HepG2 (cell line): Measurements from ENCODE around the gene SYT7. TPM values are rescaled to one million over a fixed set of nuclear protein-coding genes. Genes with fewer than 3 reads are reported as not detected.

Source experiments
- HDAC6 ChIP-seq: fragments of 200-600 bp; sonication (generic); IDR thresholded peaks from 2 replicates; pipeline ENCODE4 v1.7.0; 2017; ENCODE audit warnings: mild to moderate bottlenecking, antibody characterized with exemption, low read length, low read depth
- IRF1 ChIP-seq: sonication (generic); formaldehyde crosslinking; IDR thresholded peaks from 2 replicates; pipeline ENCODE4 v1.4.0; 2020; ENCODE audit warnings: low read depth, mild to moderate bottlenecking, missing genetic modification reagents
- KDM5B ChIP-seq: sonication (generic); formaldehyde crosslinking; IDR thresholded peaks from 2 replicates; pipeline ENCODE4 v1.4.0; 2020; ENCODE audit warnings: missing genetic modification reagents, mild to moderate bottlenecking, borderline replicate concordance
- SRSF4 ChIP-seq: fragments of 200-400 bp; formaldehyde crosslinking; IDR thresholded peaks from one replicate; pipeline ENCODE4 v1.6.1; 2018; ENCODE audit warnings: mild to moderate bottlenecking, low read depth, low read length, moderate library complexity; ENCODE audit not compliant: poor library complexity, severe bottlenecking
- TCF7L2 ChIP-seq: IDR thresholded peaks from 2 replicates; pipeline ENCODE4 v1.6.1; 2011; ENCODE audit warnings: mild to moderate bottlenecking, low read depth, low read length, moderate library complexity
- TEAD3 ChIP-seq: optimal IDR thresholded peaks from 2 replicates; pipeline ENCODE3; 2016; ENCODE audit warnings: borderline replicate concordance
- TFAP4 ChIP-seq: sonication (generic); IDR thresholded peaks from 2 replicates; pipeline ENCODE4 v1.6.1; 2016; ENCODE audit warnings: low read depth, borderline replicate concordance
- YEATS2 ChIP-seq: sonication (generic); formaldehyde crosslinking; IDR thresholded peaks from 2 replicates; pipeline ENCODE4 v1.4.0; 2020; ENCODE audit warnings: missing genetic modification reagents, borderline replicate concordance
- ZBTB8A ChIP-seq: sonication (generic); formaldehyde crosslinking; IDR thresholded peaks from 2 replicates; pipeline ENCODE4 v1.4.0; 2020; ENCODE audit warnings: mild to moderate bottlenecking, low read depth, missing genetic modification reagents, borderline replicate concordance
- ZFP91 ChIP-seq: sonication (generic); formaldehyde crosslinking; IDR thresholded peaks from 2 replicates; pipeline ENCODE4 v1.9.0; 2022; ENCODE audit warnings: missing genetic modification reagents, mild to moderate bottlenecking, borderline replicate concordance
- ZNF567 ChIP-seq: sonication (generic); formaldehyde crosslinking; IDR thresholded peaks from 2 replicates; pipeline ENCODE4 v1.8.1; 2023; ENCODE audit warnings: mild to moderate bottlenecking, missing genetic modification reagents, borderline replicate concordance
- polyA plus RNA-seq, 8 experiments: library from polyadenylated mRNA; depleted of rRNA in 3 of 8; stranded (reverse) in 7 of 8; unstranded in 1 of 8; fragments of >200 nt; fragmentation: Illumina TruSeq in 4 of 8; extraction: Trizol in 4 of 8; gene quantifications; 2 replicates each; pipeline versions ENCODE4 v1.2.1 to v1.2.3, GENCODE V29; 2011 to 2016; ENCODE audit warnings: low read depth in 4 of 8, missing spikeins in 1 of 8, mixed read lengths in 1 of 8; ENCODE audit not compliant: insufficient read depth in 1 of 8
- total RNA-seq, 5 experiments: library from RNA; depleted of rRNA; stranded (reverse); fragments of >200 nt; fragmentation: Illumina TruSeq; extraction: Trizol; gene quantifications; 2 replicates each; pipeline ENCODE4 v1.2.3, GENCODE V29; 2016; ENCODE audit warnings: low read depth in 1 of 5

Gene SYT7
- total and polyA plus RNA-seq, 2 of the 13 experiments (the other 11 are each of a cell fraction or from before 2014, with no cell fraction given): 1.4 to 4.4 TPM

GRCh38 chr11:61627850-61628661, 47.2 kb upstream of the SYT7 start (continued):
- TF ChIP-seq ZNF567 (CRISPR knock-in tag) (no peak), YEATS2 (CRISPR knock-in tag) (no peak), ZBTB8A (CRISPR knock-in tag) (no peak), KDM5B (no peak), SRSF4 (no peak), IRF1 (CRISPR knock-in tag) (no peak), TFAP4 (no peak), TEAD3 (CRISPR knock-in tag) (peak; percentile 60), ZFP91 (CRISPR knock-in tag) (no peak), HDAC6 (no peak), TCF7L2 (no peak)
